ENCODE measurements around the gene MRPL3. TPM values are rescaled to one million over a fixed set of nuclear protein-coding genes. Genes with fewer than 3 reads are reported as not detected.

Gene MRPL3
- total RNA-seq, 1 donor from 2014 or later, result 37.1 TPM

DNA sequence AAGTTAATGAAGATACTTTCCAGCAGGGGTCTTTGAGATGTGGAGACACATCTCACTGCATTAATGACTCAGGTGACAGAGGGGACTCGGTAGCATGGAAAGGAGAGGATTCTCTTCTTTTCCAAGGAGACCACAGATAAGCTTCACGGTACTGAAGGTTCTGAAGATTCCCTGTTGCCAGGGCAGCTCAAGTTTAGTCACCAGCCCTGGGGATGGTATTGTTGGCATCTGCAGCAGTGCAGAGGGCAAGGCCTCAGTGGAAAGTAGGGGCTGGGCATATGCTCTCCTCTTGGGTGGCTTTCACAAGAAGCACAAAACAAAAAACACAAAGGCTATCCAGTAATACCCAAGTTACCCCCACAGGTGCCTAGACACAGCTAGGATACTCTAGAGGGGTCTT lies 38.0 kb upstream of the MRPL3 start:
- H3K4me1 Mint-ChIP-seq (ENCODE audit: unreplicated experiment), result no peaks in the 10 kb centered on the region
- H3K4me3 Mint-ChIP-seq (ENCODE audit: unreplicated experiment), result no peak overlapping the region
- no peak overlapping the region for H3K27ac Mint-ChIP-seq (ENCODE audit: unreplicated experiment)
- H3K9me3 Mint-ChIP-seq (ENCODE audit: unreplicated experiment), result no peaks in the 10 kb centered on the region
- TF ChIP-seq, protein P1, sequence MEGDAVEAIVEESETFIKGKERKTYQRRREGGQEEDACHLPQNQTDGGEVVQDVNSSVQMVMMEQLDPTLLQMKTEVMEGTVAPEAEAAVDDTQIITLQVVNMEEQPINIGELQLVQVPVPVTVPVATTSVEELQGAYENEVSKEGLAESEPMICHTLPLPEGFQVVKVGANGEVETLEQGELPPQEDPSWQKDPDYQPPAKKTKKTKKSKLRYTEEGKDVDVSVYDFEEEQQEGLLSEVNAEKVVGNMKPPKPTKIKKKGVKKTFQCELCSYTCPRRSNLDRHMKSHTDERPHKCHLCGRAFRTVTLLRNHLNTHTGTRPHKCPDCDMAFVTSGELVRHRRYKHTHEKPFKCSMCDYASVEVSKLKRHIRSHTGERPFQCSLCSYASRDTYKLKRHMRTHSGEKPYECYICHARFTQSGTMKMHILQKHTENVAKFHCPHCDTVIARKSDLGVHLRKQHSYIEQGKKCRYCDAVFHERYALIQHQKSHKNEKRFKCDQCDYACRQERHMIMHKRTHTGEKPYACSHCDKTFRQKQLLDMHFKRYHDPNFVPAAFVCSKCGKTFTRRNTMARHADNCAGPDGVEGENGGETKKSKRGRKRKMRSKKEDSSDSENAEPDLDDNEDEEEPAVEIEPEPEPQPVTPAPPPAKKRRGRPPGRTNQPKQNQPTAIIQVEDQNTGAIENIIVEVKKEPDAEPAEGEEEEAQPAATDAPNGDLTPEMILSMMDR (IDR thresholded peaks at IDR 0.05; ENCODE audit: unreplicated experiment), result no peak
- H3K36me3 Mint-ChIP-seq (ENCODE audit: low read depth, unreplicated experiment), result no peaks in the 10 kb centered on the region
- no peaks in the 10 kb centered on the region for H3K27me3 Mint-ChIP-seq (ENCODE audit: unreplicated experiment)
- DNase-seq (ENCODE audit: low spot score), result no peak

DNA sequence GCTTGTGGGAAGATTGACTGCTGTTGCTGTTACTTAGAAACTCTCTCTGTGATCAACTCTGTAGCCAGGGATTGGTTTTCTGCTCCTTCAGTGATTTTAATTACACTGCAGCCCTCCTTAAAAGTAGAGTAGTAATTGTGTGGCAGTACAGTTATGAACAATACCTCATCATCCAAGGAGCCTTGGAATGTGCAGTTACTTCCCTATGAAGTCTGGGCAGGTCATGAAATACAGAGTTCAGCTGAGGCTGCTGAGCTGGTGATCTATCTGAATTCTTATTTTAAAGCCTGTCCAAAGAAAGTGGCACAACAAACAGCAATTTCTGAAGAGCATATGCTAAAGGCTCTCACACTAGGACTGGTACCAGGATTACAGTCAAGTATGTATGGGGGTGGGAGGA lies 37.4 kb upstream of the MRPL3 start:
- Mint-ChIP-seq H3K36me3 (ENCODE audit: low read depth, unreplicated experiment) (no peaks in the 10 kb centered on the region), H3K9me3 (ENCODE audit: unreplicated experiment) (no peaks in the 10 kb centered on the region), H3K27ac (ENCODE audit: unreplicated experiment) (no peak overlapping the region), H3K27me3 (ENCODE audit: unreplicated experiment) (no peaks in the 10 kb centered on the region), H3K4me3 (ENCODE audit: unreplicated experiment) (no peak overlapping the region), H3K4me1 (ENCODE audit: unreplicated experiment) (no peaks in the 10 kb centered on the region)
- DNase-seq (ENCODE audit: low spot score), result no peak
- TF ChIP-seq, protein P1 (IDR thresholded peaks at IDR 0.05; ENCODE audit: unreplicated experiment), result no peak

DNA sequence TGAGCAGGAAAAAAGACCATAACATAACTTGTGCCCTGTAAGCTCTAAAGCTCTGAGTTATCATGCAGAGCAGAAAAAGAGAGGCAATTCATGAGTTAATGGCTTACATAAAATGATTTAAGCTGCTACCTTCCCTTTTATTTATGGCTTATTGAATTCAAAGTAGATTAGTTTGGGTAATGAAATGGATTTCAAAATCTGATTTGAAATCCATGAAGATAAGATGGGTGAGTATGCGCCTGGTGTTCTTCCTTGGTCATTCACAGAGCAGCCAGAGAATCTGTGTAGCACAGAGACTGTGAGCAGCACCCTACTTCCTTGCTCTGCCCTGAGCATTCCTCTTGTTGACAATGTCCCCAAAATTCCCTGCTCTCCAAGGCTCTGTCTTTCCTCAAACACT lies 36.2 kb upstream of the MRPL3 start:
- H3K27ac Mint-ChIP-seq (ENCODE audit: unreplicated experiment), result no peak overlapping the region
- H3K27me3 Mint-ChIP-seq (ENCODE audit: unreplicated experiment), result no peaks in the 10 kb centered on the region
- H3K4me3 Mint-ChIP-seq (ENCODE audit: unreplicated experiment), result no peak overlapping the region
- H3K4me1 Mint-ChIP-seq (ENCODE audit: unreplicated experiment), result no peaks in the 10 kb centered on the region
- H3K9me3 Mint-ChIP-seq (ENCODE audit: unreplicated experiment), result no peaks in the 10 kb centered on the region
- no peak for DNase-seq (ENCODE audit: low spot score)
- no peaks in the 10 kb centered on the region for H3K36me3 Mint-ChIP-seq (ENCODE audit: low read depth, unreplicated experiment)
- TF ChIP-seq, protein P1 (IDR thresholded peaks at IDR 0.05; ENCODE audit: unreplicated experiment), result no peak

DNA sequence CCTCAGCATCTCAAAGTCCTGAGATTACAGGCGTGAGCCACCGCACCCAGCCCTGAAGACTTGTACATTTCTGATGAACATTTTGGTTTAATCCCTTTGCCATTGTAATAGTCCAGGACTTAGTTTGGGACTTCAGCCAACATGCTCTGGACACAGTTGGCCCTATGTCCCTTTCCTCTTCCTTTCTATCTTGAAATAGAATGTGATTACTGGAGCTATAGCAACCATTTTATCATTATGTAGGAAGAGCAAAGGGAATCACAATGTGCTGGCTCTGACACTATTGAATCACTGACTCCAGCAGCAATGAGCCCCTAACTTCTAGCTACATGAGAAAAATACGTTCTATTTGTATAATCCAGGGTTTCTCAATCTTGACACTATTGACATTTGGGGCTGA lies 34.8 kb upstream of the MRPL3 start:
- H3K4me1 Mint-ChIP-seq (ENCODE audit: unreplicated experiment), result no peaks in the 10 kb centered on the region
- DNase-seq (ENCODE audit: low spot score), result no peak
- no peak overlapping the region for H3K27ac Mint-ChIP-seq (ENCODE audit: unreplicated experiment)
- no peaks in the 10 kb centered on the region for H3K27me3 Mint-ChIP-seq (ENCODE audit: unreplicated experiment)
- no peaks in the 10 kb centered on the region for H3K9me3 Mint-ChIP-seq (ENCODE audit: unreplicated experiment)
- H3K36me3 Mint-ChIP-seq (ENCODE audit: low read depth, unreplicated experiment), result no peaks in the 10 kb centered on the region
- H3K4me3 Mint-ChIP-seq (ENCODE audit: unreplicated experiment), result no peak overlapping the region
- TF ChIP-seq, protein P1 (IDR thresholded peaks at IDR 0.05; ENCODE audit: unreplicated experiment), result no peak

DNA sequence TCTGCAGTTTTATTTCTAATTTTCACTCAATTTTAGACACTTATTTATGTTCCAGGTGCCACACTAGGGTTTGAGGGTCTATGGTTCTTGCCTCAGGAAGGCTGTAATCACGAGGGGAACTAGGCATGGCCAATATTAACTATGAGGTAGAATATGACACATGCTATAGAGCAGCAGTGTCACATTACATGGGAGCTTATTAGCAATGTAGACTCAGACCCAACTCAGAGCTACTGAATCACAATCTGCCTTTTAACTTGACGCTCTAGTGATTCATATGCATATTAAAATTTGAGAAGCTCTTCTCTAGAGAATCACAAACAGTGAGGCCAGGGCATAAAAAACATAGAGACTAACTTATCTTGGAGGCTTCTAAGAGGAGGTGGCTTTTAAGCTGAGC lies 32.8 kb upstream of the MRPL3 start:
- Mint-ChIP-seq H3K4me1 (ENCODE audit: unreplicated experiment) (no peaks in the 10 kb centered on the region), H3K9me3 (ENCODE audit: unreplicated experiment) (no peaks in the 10 kb centered on the region), H3K27ac (ENCODE audit: unreplicated experiment) (no peak overlapping the region), H3K27me3 (ENCODE audit: unreplicated experiment) (no peaks in the 10 kb centered on the region), H3K36me3 (ENCODE audit: low read depth, unreplicated experiment) (no peaks in the 10 kb centered on the region), H3K4me3 (ENCODE audit: unreplicated experiment) (no peak overlapping the region)
- DNase-seq (ENCODE audit: low spot score), result no peak
- TF ChIP-seq, protein P1 (IDR thresholded peaks at IDR 0.05; ENCODE audit: unreplicated experiment), result no peak

Measured in endothelial cell (in vitro differentiated cells).